ENCODE results near the gene EEPD1.

GRCh38 chr7:36216063-36216684 is 63.1 kb downstream of the EEPD1 start:
- no peak for TF ChIP-seq CTCF (IDR thresholded peaks at IDR 0.05)
- no peak for TF ChIP-seq POLR2A (IDR thresholded peaks at IDR 0.05)
- no peak for TF ChIP-seq EP300 (IDR thresholded peaks at IDR 0.05)
